Stomach (tissue), 8 donors: ENCODE results near the gene AARS1. TPM values are rescaled to one million over a fixed set of nuclear protein-coding genes. Genes with fewer than 3 reads are reported as not detected.

Experiments
- polyA plus RNA-seq, 3 donors: library from polyadenylated mRNA; stranded (reverse); fragments of 200-250 nt; gene quantifications; one replicate each; pipeline ENCODE4 v1.2.3, GENCODE V29; 2013
- small RNA-seq, 4 donors: library from RNA; depleted of rRNA; stranded (forward); fragments of <200 nt; gene quantifications; one replicate each; pipeline ENCODE3, GENCODE V24; 2016
- total RNA-seq, 5 donors: library from RNA; depleted of rRNA; stranded (reverse); fragments of >200 nt; gene quantifications; one replicate each; pipeline versions ENCODE4 v1.1.0 to v1.2.3, GENCODE V29; 2014 to 2016
- donor health status: healthy with polysubstance abuse.
- donor health status: Bipolar disorder and iron deficiency.
- donor health status: healthy.

AARS1 gene
- total and polyA plus RNA-seq, 8 donors: 26.7 to 143 (median 49.4) TPM

Small RNAs within 50 kb of the gene (small RNA-seq; reads per million reads assigned to genes)
- 0 reads per million in 4 donors for gene AC009060.2
- 0 reads per million in 4 donors for gene RN7SL279P

Other genes with a start within 250 kb of the AARS1 start
- gene PDPR, start 175.2 kb downstream of the AARS1 start, total RNA-seq: 10 to 100 TPM; 11.3 to 85.7 (median 29.6) TPM
- gene PDPR, start 175.2 kb downstream of the AARS1 start, polyA plus RNA-seq: 1 to 10 TPM; 2.4 to 5.0 (median 4.1) TPM
- 1 to 10 TPM in 2 of 5 donors, not detected in 3; 1.3 to 3.0 TPM for gene CLEC18C, start 115.7 kb downstream of the AARS1 start, total RNA-seq
- gene CLEC18C, start 115.7 kb downstream of the AARS1 start, polyA plus RNA-seq: under 1 TPM in 2 of 3 donors, not detected in 1; 0.06 to 0.08 TPM
- 10 to 100 TPM; 20.1 to 45.2 (median 30.3) TPM for gene EXOSC6, start 37.6 kb downstream of the AARS1 start, total RNA-seq
- 1 to 10 TPM; 7.0 to 8.8 (median 7.2) TPM for gene EXOSC6, start 37.6 kb downstream of the AARS1 start, polyA plus RNA-seq
- 10 to 100 TPM in 4 of 5 donors, 1 to 10 TPM in 1; 9.8 to 34.3 (median 25.7) TPM for gene DDX19B, start 9.7 kb upstream of the AARS1 start, total RNA-seq
- gene DDX19B, start 9.7 kb upstream of the AARS1 start, polyA plus RNA-seq: 10 to 100 TPM; 16.8 to 28.7 (median 20.4) TPM
- 100 to 1,000 TPM in 1 of 5 donors, 10 to 100 TPM in 4; 14.8 to 130 (median 38.5) TPM for gene DDX19A, start 57.4 kb upstream of the AARS1 start, total RNA-seq
- gene DDX19A, start 57.4 kb upstream of the AARS1 start, polyA plus RNA-seq: 10 to 100 TPM; 16.1 to 21.1 (median 16.5) TPM
- gene ST3GAL2, start 149.6 kb upstream of the AARS1 start, total RNA-seq: 10 to 100 TPM in 4 of 5 donors, 1 to 10 TPM in 1; 7.7 to 51.3 (median 17.4) TPM
- gene ST3GAL2, start 149.6 kb upstream of the AARS1 start, polyA plus RNA-seq: 1 to 10 TPM; 2.6 to 5.9 (median 3.2) TPM
- 10 to 100 TPM in 4 of 5 donors, 1 to 10 TPM in 1; 5.8 to 92.7 (median 43.3) TPM for gene FCSK, start 165.1 kb upstream of the AARS1 start, total RNA-seq
- gene FCSK, start 165.1 kb upstream of the AARS1 start, polyA plus RNA-seq: 10 to 100 TPM in 1 of 3 donors, 1 to 10 TPM in 2; 7.7 to 11.8 (median 9.8) TPM
- 100 to 1,000 TPM in 1 of 5 donors, 10 to 100 TPM in 4; 10.7 to 127 (median 86.9) TPM for gene COG4, start 234.0 kb upstream of the AARS1 start, total RNA-seq
- gene COG4, start 234.0 kb upstream of the AARS1 start, polyA plus RNA-seq: 10 to 100 TPM; 26.6 to 44.6 (median 30.3) TPM
- 100 to 1,000 TPM in 3 of 5 donors, 10 to 100 TPM in 2; 59.1 to 141 (median 106) TPM for gene SF3B3, start 234.3 kb upstream of the AARS1 start, total RNA-seq
- gene SF3B3, start 234.3 kb upstream of the AARS1 start, polyA plus RNA-seq: 10 to 100 TPM; 30.8 to 82.4 (median 39.4) TPM